ENCODE measurements around the gene PPP1R36. TPM values are rescaled to one million over a fixed set of nuclear protein-coding genes. Genes with fewer than 3 reads are reported as not detected.

The PPP1R36 gene
- total RNA-seq, 1 donor from 2014 or later = 1.3 TPM

GRCh38 chr14:64503434-64504309 lies 46.1 kb upstream of the PPP1R36 start, which contains the start of gene ZBTB25:
Gene ZBTB25 (minus strand): TSS chr14:64503838. CDS start chr14:64490533, 13,305 bp downstream.
- no peak for TF ChIP-seq CTCF (IDR thresholded peaks at IDR 0.05; ENCODE audit: unreplicated experiment)
- peak; percentile 90 for DNase-seq (ENCODE audit: low spot score in 2 of 2, unreplicated experiment in 2 of 2)
- H3K27ac Mint-ChIP-seq = peak within 1 kb of the TSS; percentile 100
- H3K36me3 Mint-ChIP-seq = no peaks in the 10 kb centered on the region
- H3K9me3 Mint-ChIP-seq = no peaks in the 10 kb centered on the region
- peaks cover 59% of the 10 kb centered on the region for H3K4me1 Mint-ChIP-seq
- H3K4me3 Mint-ChIP-seq = peak within 1 kb of the TSS; percentile 81
- H3K27me3 Mint-ChIP-seq (ENCODE audit: low read depth) = no peaks in the 10 kb centered on the region

GRCh38 chr14:64504310-64504896 lies 45.4 kb upstream of the PPP1R36 start, which contains the start of gene ZBTB1:
Gene ZBTB1 (plus strand): TSS chr14:64504770. CDS start chr14:64521505, 16,735 bp downstream.
- H3K27ac Mint-ChIP-seq = peak within 1 kb of the TSS; percentile 100
- H3K4me3 Mint-ChIP-seq = peak within 1 kb of the TSS; percentile 81
- TF ChIP-seq CTCF (IDR thresholded peaks at IDR 0.05; ENCODE audit: unreplicated experiment) = no peak
- H3K9me3 Mint-ChIP-seq = no peaks in the 10 kb centered on the region
- H3K27me3 Mint-ChIP-seq (ENCODE audit: low read depth) = no peaks in the 10 kb centered on the region
- H3K36me3 Mint-ChIP-seq = no peaks in the 10 kb centered on the region
- DNase-seq (ENCODE audit: low spot score in 2 of 2, unreplicated experiment in 2 of 2) = peak; percentile 62 to 78
- H3K4me1 Mint-ChIP-seq = peaks cover 65% of the 10 kb centered on the region

- Mint-ChIP-seq H3K4me1 (peaks cover 62% of the 10 kb centered on the region), H3K36me3 (no peaks in the 10 kb centered on the region), H3K9me3 (no peaks in the 10 kb centered on the region), H3K27me3 (ENCODE audit: low read depth) (no peaks in the 10 kb centered on the region), H3K27ac (peak overlapping the region; percentile 93), H3K4me3 (peak overlapping the region; percentile 81)
- no peak for TF ChIP-seq CTCF (IDR thresholded peaks at IDR 0.05; ENCODE audit: unreplicated experiment)
- peak; percentile 73 to 80 for DNase-seq (ENCODE audit: low spot score in 2 of 2, unreplicated experiment in 2 of 2)
Observed at GRCh38 chr14:64504897-64505794, 44.6 kb upstream of the PPP1R36 start.

- no peak for DNase-seq (ENCODE audit: low spot score in 2 of 2, unreplicated experiment in 2 of 2)
- TF ChIP-seq CTCF (IDR thresholded peaks at IDR 0.05; ENCODE audit: unreplicated experiment) = no peak
- H3K27ac Mint-ChIP-seq = peak overlapping the region; percentile 53
- H3K27me3 Mint-ChIP-seq (ENCODE audit: low read depth) = no peaks in the 10 kb centered on the region
- peaks cover 67% of the 10 kb centered on the region for H3K4me1 Mint-ChIP-seq
- no peaks in the 10 kb centered on the region for H3K9me3 Mint-ChIP-seq
- H3K4me3 Mint-ChIP-seq = peak overlapping the region; percentile 81
- no peaks in the 10 kb centered on the region for H3K36me3 Mint-ChIP-seq
Observed at GRCh38 chr14:64506721-64507120, 43.0 kb upstream of the PPP1R36 start.
